ENCODE results near the gene EFCAB11. TPM values are rescaled to one million over a fixed set of nuclear protein-coding genes. Genes with fewer than 3 reads are reported as not detected.

Gene EFCAB11
- polyA plus RNA-seq, 3 donors, result 2.0 to 4.3 (median 2.1) TPM

DNA sequence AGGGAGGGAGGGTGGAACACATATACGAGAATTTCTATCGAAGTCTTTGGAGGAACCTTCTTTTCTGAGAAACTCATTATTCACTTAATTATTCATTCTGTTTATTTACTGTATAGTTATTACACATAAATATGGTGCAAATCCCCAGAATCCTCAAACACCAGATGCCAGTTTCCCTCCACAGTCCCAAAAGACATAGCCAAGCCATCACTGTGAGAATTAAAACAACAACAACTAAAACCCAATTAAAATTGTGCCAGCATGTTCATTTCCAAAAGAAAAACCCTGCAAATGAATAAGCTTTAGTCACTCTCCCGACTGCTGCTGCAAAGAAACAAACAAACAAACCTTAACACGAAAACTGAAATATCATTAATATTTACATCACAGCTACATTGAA is 173.5 kb downstream of the EFCAB11 start:
- H4K20me1 ChIP-seq (ENCODE audit: insufficient read depth, low read length), result no peaks in the 10 kb centered on the region
- no peak overlapping the region for H3K27ac ChIP-seq (ENCODE audit: low read depth in 1 of 2, low read length in 2 of 2)
- no peak overlapping the region for H3K9ac ChIP-seq (ENCODE audit: insufficient read depth, low read length, poor library complexity, severe bottlenecking)
- H3K27me3 ChIP-seq (ENCODE audit: control insufficient read depth in 2 of 2, insufficient read depth in 2 of 2, low read length in 2 of 2), result no peaks in the 10 kb centered on the region
- H3K4me1 ChIP-seq (ENCODE audit: control insufficient read depth in 1 of 2, insufficient read depth in 2 of 2, low read length in 2 of 2), result peaks cover 2 to 5% of the 10 kb centered on the region in 2 donors
- no peak for DNase-seq
- H3K9me3 ChIP-seq (replicated peaks in 1 of 2; ENCODE audit: control insufficient read depth in 1 of 2, insufficient read depth in 1 of 2, low read length in 2 of 2), result no peaks in the 10 kb centered on the region
- intact Hi-C loops (cut with micrococcal nuclease), result no loop called here
- no peak overlapping the region for H3K4me3 Mint-ChIP-seq
- H3K36me3 Mint-ChIP-seq, result no peaks in the 10 kb centered on the region
- no peak overlapping the region for H3K27ac Mint-ChIP-seq
- H3K4me2 ChIP-seq (replicated peaks; ENCODE audit: extremely low read depth, low read length, poor library complexity, severe bottlenecking), result no peak overlapping the region
- H2AFZ ChIP-seq (ENCODE audit: insufficient read depth, low read depth, low read length, poor library complexity, severe bottlenecking), result no peak overlapping the region
- no CpG with 5 or more reads among the region's 4 CpGs for WGBS (ENCODE audit: insufficient coverage)
- H3K79me2 ChIP-seq (ENCODE audit: insufficient read depth, low read length), result no peaks in the 10 kb centered on the region
- H3K36me3 ChIP-seq (replicated peaks in 1 of 2; ENCODE audit: control insufficient read depth in 1 of 2, insufficient read depth in 2 of 2, low read length in 2 of 2), result no peaks in the 10 kb centered on the region
- H3K4me3 ChIP-seq (replicated peaks in 1 of 3; ENCODE audit: low read depth in 2 of 3, low read length in 3 of 3), result no peak overlapping the region
- TF ChIP-seq, protein P1, sequence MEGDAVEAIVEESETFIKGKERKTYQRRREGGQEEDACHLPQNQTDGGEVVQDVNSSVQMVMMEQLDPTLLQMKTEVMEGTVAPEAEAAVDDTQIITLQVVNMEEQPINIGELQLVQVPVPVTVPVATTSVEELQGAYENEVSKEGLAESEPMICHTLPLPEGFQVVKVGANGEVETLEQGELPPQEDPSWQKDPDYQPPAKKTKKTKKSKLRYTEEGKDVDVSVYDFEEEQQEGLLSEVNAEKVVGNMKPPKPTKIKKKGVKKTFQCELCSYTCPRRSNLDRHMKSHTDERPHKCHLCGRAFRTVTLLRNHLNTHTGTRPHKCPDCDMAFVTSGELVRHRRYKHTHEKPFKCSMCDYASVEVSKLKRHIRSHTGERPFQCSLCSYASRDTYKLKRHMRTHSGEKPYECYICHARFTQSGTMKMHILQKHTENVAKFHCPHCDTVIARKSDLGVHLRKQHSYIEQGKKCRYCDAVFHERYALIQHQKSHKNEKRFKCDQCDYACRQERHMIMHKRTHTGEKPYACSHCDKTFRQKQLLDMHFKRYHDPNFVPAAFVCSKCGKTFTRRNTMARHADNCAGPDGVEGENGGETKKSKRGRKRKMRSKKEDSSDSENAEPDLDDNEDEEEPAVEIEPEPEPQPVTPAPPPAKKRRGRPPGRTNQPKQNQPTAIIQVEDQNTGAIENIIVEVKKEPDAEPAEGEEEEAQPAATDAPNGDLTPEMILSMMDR (IDR thresholded peaks at IDR 0.05), result no peak
- H3K9me3 Mint-ChIP-seq, result peaks cover 0 to 5% (median 2%) of the 10 kb centered on the region in 7 donors
- H3K4me1 Mint-ChIP-seq, result peaks cover 25% of the 10 kb centered on the region
- H3K27me3 Mint-ChIP-seq (ENCODE audit: low read depth in 3 of 3), result no peaks in the 10 kb centered on the region

GRCh38 chr14:89779707-89780106 is 174.8 kb downstream of the EFCAB11 start:
- H3K27me3 ChIP-seq (ENCODE audit: control insufficient read depth in 2 of 2, insufficient read depth in 2 of 2, low read length in 2 of 2), result no peaks in the 10 kb centered on the region
- Mint-ChIP-seq H3K36me3 (no peaks in the 10 kb centered on the region), H3K9me3 (peaks cover 0 to 5% (median 0%) of the 10 kb centered on the region in 7 donors), H3K4me1 (peaks cover 37% of the 10 kb centered on the region), H3K4me3 (no peak overlapping the region), H3K27ac (no peak overlapping the region), H3K27me3 (ENCODE audit: low read depth in 3 of 3) (no peaks in the 10 kb centered on the region)
- H3K27ac ChIP-seq (ENCODE audit: low read depth in 1 of 2, low read length in 2 of 2), result no peak overlapping the region
- peaks cover 15 to 18% of the 10 kb centered on the region in 2 donors for H3K4me1 ChIP-seq (ENCODE audit: control insufficient read depth in 1 of 2, insufficient read depth in 2 of 2, low read length in 2 of 2)
- no peaks in the 10 kb centered on the region for H3K36me3 ChIP-seq (replicated peaks in 1 of 2; ENCODE audit: control insufficient read depth in 1 of 2, insufficient read depth in 2 of 2, low read length in 2 of 2)
- intact Hi-C loops (cut with micrococcal nuclease), result no loop called here
- H3K4me3 ChIP-seq (replicated peaks in 1 of 3; ENCODE audit: low read depth in 2 of 3, low read length in 3 of 3), result no peak overlapping the region
- H3K4me2 ChIP-seq (replicated peaks; ENCODE audit: extremely low read depth, low read length, poor library complexity, severe bottlenecking), result no peak overlapping the region
- WGBS (ENCODE audit: insufficient coverage), result 95% methylated on average over 4 of the region's 8 CpGs
- no peaks in the 10 kb centered on the region for H4K20me1 ChIP-seq (ENCODE audit: insufficient read depth, low read length)
- H2AFZ ChIP-seq (ENCODE audit: insufficient read depth, low read depth, low read length, poor library complexity, severe bottlenecking), result no peak overlapping the region
- TF ChIP-seq, protein P1 (IDR thresholded peaks at IDR 0.05), result no peak
- H3K79me2 ChIP-seq (ENCODE audit: insufficient read depth, low read length), result no peaks in the 10 kb centered on the region
- no peak for DNase-seq
- no peak overlapping the region for H3K9ac ChIP-seq (ENCODE audit: insufficient read depth, low read length, poor library complexity, severe bottlenecking)
- H3K9me3 ChIP-seq (replicated peaks in 1 of 2; ENCODE audit: control insufficient read depth in 1 of 2, insufficient read depth in 1 of 2, low read length in 2 of 2), result no peaks in the 10 kb centered on the region
